ENCODE measurements around the gene HMGB1.
A peak's percentile ranks its signal among the peaks of the same experiment; 100 is the strongest.
"Not testable (repeated sequence)": the region's sequence is repeated elsewhere in the genome, so short reads cannot be mapped to it uniquely, and the experiment has no call there.

The HMGB1 gene

DNA sequence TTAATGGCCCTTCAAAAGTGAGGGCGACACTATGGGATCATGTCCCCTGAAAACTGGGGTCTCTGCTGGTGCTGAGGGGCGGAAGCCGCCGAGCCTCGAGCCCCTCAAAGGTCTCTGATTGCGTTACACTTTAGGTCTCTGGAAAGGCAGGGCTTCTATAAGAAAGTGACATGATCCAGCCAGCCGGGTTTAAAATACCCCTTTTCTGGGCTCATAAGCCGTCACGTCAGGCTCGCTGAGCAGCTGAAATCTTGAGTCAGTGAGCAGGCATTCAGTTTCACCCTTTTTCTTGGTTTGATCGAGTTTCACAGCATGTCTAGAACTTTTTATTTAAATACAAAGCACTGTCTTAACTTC lies 600 bp upstream of the HMGB1 start:
- FAIRE-seq (no peak), DNase-seq (ENCODE audit: low spot score) (no peak)

DNA sequence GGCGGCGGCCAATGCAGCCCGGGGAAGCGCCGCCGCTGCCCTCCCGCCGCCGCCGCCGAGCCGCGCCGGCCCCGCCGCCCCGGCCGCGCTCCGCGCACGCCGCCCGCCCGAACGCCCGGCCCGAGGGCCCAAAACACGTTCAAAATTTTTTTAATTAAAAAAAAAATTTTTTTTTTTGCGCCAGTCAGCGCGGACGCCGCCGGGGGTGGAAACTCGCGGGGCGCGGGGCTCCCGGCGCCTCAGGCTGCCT lies 468 bp downstream of the HMGB1 start:
- DNase-seq (ENCODE audit: low spot score) (no peak), FAIRE-seq (no peak)

DNA sequence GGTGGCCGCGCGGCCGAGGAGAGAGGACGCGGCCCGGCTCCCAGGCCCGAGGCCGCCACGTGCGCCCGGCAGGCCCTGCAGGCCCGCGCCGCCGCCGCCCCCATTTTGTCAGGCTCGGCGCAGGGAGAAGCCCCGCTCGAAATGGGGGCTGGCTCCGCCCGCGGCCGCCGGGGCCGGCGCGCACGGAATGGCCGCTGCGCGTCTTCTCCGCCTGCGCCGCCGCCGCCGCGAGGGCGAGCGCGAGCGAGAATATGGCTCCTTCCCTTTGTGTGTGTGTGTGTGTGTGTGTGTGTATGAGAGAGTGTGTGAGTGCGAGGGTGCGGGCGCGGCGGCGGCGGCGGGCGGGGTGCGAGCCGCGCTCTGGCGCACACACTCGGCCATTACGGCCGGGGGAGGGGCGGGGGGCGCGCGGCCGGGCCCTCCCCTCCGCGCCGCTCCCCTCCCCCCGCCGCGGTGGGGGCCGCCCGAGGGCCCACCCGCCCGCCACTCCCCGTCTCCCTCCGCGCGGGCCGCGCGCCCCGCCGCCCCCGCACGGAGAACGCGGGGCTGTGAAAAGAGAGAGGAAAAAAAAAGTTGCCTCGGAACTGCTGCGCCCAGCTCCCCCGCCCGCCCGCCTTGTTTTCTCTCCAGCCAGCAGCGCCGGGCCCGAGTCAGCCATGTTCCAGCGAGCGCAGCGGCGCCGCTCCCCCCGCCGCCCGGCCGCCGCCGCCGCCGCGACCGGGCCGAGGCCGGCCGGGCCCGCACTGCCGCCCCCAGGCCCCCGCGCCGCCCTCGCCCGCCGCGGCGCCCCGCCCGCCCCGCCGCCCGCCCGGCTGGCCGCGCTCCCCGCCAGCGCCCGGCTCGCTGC lies 1.0 kb downstream of the HMGB1 start:
- FAIRE-seq (no peak), DNase-seq (ENCODE audit: low spot score) (peak; percentile 54)

DNA sequence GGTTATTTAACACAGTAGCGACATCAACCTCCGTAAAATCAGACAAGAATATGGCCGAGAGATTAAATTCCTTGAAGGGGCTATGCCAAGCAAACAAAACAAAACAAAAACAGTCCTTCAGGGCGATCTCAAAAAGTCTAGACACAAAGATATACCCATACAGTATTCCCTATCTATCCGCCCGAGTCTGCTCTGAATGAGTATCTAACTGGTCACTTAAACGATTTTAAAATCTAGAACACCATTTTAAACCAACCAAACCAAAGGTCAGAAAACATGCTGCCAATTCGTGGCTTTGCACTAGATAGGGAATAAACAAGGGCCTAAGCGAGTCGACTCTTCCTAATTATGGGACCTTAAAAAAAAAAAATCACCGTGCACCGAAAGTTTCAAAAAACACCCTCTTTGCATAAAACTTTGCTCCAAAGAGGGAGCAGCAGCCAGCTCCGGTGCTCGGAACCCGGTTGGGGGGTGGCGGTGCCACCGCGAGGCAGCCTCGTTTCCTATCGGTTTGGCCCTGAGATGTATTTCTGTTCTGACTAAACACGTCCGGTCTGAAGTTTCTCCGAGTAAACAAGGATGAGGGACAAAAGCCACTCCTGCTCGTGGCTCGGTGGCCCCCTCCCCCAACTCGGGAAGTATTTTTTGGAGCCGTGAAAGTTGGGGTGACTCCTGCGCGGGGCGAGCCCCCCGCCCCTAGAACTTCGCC lies 1.8 kb downstream of the HMGB1 start:
- FAIRE-seq (no peak), DNase-seq (ENCODE audit: low spot score) (no peak)

DNA sequence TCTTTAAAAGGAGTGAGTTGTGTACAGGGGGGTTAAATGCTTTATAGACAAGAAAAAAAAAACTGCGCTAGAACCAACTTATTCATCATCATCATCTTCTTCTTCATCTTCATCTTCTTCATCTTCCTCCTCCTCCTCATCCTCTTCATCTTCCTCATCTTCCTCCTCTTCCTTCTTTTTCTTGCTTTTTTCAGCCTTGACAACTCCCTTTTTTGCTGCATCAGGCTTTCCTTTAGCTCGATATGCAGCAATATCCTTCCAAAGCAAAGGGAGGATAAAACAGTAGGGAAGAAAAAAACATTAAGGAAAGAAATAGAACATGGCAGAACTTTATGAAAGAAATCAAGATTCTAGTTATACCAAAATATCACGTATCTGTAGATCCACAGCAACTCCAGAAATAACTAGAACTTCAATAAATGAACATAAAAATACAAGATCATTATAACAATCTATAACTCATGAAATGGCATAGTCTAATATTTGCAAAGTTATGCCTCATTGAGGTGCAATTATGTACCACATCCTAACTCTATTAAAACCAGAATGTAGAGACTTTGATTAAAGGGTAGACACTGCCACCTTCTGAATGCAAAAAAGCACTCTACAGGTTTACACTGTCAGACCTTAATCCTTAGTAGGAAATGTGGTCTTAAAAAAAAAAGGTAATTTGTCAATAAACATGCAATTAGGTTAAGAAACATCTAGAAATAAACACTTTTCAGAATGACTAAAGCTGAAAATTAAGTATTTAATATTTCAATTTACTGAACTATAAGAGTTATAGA lies 4.3 kb downstream of the HMGB1 start:
- not testable (repeated sequence) for FAIRE-seq; DNase-seq (ENCODE audit: low spot score)

DNA sequence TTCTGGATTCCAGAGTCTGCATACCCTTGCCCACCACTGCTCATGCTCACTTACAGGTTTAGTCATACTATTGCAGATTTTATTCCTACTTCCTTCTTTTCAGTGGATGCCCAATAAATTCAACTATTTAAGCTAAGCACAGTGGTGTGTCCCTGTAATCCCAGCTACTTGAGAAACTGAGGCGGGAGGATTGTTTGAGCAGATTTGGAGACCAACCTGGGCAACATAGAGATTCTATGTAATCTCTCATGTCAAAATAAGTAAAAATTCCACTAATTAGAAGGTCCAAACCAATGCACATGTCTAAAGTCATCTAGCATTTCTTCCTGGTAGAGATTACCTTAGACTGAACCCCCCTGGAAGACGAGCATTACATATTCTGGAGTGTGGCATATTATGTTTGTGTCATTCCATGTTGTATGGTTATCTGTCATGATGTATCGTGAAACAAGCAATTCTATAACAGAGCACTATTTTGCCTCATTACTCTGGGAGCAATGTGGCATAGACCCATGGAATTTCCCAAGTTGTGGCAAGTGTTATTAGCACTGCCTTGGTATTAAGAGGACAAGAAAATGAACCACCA lies 8.3 kb downstream of the HMGB1 start:
- no peak for DNase-seq (ENCODE audit: low spot score)
- FAIRE-seq = no peak

DNA sequence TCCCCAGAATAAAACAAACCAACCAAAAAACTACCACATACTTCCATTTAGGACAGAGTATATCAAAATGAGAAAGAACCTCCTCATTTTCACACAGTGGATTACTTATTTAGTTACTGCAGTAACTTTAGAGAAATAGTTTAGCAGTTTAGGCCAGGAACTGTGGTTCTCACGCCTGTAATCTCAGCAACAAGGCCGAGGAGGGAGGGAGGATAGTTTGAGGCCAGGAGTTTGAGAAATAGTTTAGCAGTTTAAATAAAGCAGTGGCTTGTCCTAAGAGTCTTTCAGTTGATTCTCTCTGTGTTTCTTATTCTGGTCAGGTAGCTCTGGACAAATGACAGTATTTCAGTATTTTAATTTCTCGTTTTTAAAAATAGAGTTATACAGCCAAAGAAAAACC lies 9.4 kb downstream of the HMGB1 start:
- FAIRE-seq = no peak
- no peak for DNase-seq (ENCODE audit: low spot score)

DNA sequence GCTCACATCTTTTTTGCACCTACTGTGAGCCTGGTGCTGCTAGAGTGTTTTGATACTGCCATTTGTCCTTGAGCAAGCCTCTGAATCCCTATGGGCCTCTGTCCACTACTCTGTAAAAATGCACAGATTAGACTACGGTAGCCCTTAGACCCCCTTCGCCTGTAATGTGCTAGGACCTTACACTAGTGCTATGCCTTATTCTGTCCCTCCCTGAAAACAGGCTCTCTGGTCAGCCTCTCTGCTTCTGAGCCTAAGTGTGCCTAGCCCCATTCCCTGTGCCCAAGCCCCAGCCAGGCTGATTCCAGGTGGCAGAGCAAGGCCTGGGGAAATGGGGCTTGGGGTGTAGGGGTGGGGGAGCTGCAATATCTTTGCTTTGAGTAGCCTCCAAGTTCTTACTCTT lies 10.7 kb downstream of the HMGB1 start:
- FAIRE-seq = no peak
- no peak for DNase-seq (ENCODE audit: low spot score)

DNA sequence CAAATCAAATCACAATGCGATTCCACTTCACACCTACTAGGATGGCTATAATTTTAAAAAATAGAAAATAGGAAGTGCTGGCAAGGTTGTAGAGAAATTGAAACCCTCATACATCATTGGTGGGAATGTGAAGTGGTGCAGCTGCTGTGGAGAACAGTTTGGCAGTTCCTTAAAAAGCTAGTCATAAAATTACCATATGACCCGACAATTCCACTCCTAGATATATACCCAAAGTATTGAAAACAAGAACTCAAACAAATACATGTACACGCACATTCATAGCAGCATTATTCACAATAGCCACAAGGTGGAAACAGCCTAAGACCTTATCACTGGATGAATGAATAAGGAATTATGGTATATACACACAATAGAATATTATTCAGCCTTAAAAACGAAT lies 12.0 kb downstream of the HMGB1 start:
- FAIRE-seq (no peak), DNase-seq (ENCODE audit: low spot score) (no peak)

DNA sequence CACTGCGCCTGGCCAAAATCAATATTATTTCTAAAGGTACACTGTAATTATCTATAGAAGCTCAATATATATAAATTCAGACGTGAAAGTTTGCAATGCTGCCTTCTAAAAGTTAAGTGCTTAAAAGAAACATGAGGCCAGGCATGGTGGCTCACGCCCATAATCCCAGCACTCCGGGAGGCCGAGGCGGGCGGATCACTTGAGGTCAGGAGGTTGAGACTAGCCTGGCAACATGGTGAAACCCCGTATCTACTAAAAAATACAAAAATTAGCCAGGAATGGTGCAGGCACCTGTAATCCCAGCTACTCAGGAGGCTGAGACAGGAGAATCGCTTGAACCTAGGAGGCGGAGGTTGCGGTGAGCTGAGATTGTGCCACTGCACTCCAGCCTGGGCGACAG lies 14.3 kb downstream of the HMGB1 start:
- not testable (repeated sequence) for FAIRE-seq; DNase-seq (ENCODE audit: low spot score)

DNA sequence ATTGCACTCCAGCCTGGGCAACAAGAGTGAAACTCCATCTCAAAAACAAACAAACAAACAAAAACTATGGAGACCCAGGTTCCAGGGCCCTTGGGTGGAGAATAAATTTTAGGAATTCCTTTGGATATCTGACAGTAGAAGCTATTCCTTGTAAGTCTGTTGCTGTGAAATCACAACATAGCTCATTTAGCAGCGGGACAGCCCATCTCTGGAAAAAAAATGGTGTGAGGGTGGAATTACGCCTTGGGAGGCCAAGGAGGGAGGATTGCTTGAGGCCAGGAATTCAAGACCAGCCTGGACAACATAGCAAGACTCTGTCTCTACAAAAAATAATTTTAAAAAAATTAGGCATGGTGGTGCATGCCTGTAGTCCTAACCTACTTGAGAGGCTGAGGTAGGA lies 15.7 kb downstream of the HMGB1 start:
- DNase-seq (ENCODE audit: low spot score) (no peak), FAIRE-seq (no peak)

DNA sequence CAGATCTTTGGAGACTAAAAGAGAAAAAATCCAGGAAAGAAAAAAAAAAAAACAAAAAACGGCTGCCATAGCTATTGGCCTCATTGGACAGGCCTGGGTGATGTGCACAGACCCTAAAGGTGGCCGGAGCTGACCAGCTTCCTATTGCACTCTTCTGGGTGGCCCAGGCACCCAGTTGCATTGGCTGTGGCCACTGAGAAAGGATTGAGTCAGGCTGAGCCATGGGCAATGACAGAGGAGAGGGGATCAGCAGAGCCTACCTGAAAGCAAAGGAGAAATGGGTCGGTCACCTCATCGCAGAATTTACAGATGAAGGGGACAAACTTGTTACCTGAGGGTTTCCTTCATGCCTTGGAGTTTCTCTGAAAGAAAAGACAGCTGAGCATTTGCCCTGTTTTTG lies 17.3 kb downstream of the HMGB1 start:
- no peak for FAIRE-seq
- DNase-seq (ENCODE audit: low spot score) = no peak

DNA sequence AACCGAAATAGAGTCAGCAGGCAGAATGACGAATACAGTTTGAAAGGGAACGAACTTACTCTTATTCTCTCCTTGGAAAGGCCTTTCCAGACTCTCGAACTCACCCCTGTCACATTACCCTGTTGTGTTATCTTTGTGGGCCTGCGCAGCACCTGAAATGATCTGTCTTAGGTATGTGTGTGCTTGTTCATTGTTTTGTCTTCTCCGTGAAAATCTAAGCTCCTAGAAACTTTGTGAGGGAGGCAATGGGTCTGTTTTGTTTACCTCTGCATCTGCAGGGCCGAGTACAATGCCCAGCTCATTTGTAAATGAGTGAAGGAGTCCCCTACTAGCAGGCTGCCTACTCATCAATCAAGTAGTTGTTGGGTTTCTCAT lies 19.6 kb downstream of the HMGB1 start:
- no peak for FAIRE-seq
- no peak for DNase-seq (ENCODE audit: low spot score)

DNA sequence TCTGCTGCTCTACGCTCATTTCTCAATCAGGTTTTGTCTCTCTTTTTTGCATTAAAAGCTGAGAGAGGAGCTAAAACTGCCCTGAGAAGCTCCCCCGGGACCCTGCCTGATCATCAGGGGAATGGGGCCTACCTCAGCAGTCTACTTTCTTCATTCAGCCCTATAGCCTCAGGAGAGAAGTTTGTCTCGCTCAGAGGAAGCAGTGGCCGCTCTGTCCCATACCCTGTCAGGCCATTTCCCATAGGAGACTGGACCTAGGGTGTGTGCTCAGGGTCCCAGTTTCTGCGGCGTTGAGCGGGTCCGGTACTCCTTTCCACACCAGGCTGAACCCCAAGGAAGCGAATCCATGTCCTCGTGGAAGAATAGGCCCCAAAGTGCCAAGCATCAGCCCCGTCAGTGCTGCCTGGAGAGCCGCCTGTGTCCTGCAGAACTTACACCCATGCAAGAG lies 21.8 kb downstream of the HMGB1 start:
- no peak for FAIRE-seq
- no peak for DNase-seq (ENCODE audit: low spot score)

DNA sequence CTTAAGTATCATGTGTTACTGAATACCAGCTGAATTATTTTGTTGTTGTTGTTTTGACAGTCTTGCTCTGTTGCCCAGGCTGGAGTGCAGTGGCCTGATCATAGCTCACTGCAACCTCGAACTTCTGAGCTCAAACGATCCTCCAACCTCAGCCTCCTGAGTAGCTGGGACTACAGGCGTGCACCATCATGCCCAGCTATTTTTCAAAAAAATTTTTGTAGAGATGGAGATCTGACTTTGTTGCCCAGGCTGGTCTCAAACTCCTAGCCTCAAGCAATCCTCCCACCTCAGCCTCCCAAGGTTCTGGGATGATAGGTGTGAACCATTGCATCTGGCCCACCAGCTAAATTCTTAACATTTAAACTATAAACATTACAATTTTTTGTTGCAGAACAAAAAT lies 22.2 kb downstream of the HMGB1 start:
- FAIRE-seq; DNase-seq (ENCODE audit: low spot score): not testable (repeated sequence)

DNA sequence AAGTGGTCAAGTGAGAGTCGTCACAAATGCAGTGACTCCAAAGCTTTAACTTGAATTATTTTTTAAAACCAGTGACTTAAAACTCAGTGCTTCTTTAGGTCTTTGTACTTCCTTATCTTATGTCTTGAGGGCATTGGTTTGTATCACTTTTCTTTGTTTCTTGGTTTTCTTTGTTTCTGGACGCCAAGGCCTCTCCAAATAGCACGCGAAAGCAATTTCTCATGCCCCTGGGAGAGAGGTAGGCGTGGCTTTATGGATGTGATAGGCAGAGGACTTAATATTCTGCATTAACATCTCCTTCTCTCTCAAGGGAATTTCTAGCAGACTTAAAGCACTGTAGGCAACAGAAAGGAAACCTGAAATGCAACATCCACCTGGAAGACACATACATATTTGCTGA lies 22.8 kb downstream of the HMGB1 start:
- no peak for FAIRE-seq
- no peak for DNase-seq (ENCODE audit: low spot score)

DNA sequence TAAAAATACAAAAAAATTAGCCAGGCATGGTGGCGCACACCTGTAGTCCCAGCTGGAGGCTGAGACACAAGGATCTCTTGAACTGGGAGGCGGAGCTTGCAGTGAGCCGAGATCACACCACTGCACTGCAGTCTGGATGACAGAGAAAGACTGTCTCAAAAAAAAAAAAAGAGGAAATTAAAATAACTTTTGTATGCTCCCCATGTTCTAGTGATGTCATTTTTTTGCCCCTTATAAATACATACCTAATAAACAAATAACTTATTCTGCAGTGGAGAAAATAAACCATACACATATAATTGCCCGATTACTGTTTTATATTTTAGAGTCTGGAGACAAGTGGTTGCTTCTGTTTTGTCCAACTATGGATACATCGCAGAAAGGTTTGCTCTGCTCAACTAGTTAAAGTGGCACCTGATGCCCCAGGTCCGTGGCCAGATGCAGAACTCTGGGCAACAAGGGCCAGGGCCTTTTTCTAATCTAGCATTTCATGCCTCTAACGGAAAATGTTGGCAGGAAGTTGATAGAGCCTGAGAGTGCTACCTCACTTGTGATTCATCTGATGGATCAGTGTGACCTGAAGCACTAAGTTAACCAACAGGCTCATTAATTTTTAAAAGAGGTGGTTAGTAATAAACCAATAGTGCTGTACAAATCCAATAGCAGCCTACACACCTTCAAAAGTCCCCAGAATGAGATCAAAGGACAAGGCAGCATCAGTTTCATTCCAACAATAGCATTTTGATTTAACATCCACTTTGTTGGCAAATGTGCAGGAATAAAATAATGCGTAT lies 24.6 kb downstream of the HMGB1 start:
- no peak for FAIRE-seq
- no peak for DNase-seq (ENCODE audit: low spot score)

DNA sequence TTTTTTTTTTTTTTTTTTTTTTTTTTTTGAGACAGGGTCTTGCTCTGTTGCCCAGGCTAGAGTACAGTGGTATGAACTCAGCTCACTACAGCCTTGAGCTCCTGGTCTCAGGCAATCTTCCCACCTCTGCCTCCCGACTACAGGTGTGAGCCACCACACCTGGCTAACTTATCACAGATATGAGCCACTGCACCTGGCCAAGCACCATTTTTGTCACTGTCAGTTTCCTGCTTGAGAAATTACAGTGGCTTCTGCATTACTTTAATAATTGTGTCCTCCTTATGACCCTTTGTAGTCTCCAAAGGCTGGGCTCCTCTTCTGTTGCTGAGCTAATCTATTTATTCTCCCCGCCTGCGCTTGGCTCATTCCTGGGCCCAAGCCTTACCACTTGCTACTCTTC lies 27.4 kb downstream of the HMGB1 start:
- FAIRE-seq (no peak), DNase-seq (ENCODE audit: low spot score) (no peak)

DNA sequence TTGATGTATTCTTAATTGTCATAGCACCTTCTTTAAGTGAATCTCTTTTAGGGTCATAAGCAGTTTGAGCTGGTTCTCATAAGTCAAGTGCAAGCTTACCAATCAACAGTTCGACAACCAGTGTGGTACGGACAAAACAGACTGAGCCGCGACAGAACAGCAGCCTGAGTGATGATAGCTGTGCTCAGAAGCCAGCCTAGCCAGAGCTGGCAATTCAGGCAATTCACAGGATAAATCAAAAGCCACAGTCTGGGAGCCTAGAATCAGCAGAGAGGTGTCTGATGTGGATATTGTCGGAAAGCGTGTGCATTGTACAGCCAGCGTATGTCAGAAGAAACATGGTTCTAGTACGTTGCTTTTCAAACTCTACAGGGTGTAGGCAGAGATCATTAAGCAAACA lies 28.6 kb downstream of the HMGB1 start:
- FAIRE-seq (no peak), DNase-seq (ENCODE audit: low spot score) (no peak)

DNA sequence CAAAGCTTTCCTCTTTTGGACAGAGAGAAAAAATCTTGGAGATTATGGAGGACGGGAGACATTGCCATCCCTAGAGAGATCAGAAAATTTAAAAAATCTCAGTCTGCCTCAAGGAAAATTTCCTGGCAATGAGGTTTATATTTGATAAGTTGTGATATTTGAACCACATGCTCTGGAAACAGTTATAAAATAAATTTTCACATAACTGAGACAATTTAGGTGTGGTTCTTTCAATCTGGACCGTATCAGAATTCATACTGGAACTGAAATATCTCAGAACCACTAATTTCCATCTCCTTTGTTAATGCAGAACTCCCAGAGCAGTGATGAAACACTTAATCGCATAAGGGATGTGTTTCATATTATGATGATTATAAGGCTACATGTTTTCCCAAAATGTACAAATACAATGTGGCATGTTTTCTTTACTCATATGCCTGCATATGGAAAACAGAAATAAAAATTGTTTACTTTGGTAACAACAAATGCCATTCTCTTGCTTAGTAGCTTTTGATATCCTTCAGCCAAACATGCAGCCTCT lies 29.8 kb downstream of the HMGB1 start:
- DNase-seq (ENCODE audit: low spot score) = no peak
- FAIRE-seq = no peak

All from urothelium cell line (cell line).